AG04449 (cell line): ENCODE data around the gene SMLR1.

Experiments used
- CTCF ChIA-PET: fragments of 350-600 bp; formaldehyde crosslinking; extraction: SDS; loops from one replicate; lab custom pipeline; 2021; ENCODE audit warnings: antibody characterized with exemption; lab: Yijun Ruan, JAX
- POLR2A ChIA-PET: fragments of 400-600, 350-600 bp; formaldehyde crosslinking; extraction: SDS; loops from one replicate; lab custom pipeline; 2020; ENCODE audit warnings: antibody characterized with exemption, inconsistent platforms; lab: Yijun Ruan, JAX
- DNase-seq: peaks from one replicate; pipeline ENCODE4 v3.0.0-alpha.2; 2010; ENCODE audit warnings: low read depth, low spot score
- H3K4me3 ChIP-seq: 2 replicates; pipeline ENCODE4 v1.5.1; 2011; ENCODE audit warnings: low read depth, mild to moderate bottlenecking, control low read depth, low read length
- CTCF ChIP-seq: IDR thresholded peaks from one replicate; pipeline ENCODE4 v1.5.1; 2011; ENCODE audit warnings: mild to moderate bottlenecking, moderate library complexity, low read length, control low read depth, inconsistent platforms; ENCODE audit not compliant: insufficient read depth; ENCODE audit errors: missing control alignments

The SMLR1 gene

DNA sequence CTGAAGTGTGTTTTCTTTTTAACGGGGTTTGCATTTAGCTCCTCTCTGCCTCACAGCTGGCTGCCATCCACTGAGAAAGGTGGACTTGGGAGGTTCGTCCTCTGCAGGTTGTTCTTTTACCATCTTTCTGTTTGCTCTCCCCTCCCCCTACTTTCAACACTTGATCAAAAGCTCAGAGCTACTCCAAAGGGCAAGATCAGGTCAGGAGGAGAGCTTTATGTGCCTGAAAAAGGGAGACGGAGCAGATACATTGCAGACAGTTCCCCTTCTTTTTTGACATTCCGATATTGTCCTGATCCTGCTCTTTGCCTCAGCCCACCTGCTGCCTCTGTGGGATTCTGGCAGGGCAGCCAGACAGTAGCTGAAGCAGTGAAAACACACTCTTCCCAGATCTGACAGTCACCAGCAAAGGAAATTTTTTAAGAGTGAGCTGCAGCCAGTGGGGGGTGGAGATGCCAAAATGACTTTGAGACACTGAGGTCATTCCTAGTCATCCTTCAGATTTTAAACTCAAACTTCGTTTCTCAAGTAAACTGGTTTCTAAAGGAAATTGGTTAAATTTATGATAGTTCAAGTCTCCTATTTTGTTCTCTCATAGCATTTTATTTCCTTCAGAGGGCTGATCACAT is 26.5 kb downstream of the SMLR1 start:
- no peak for TF ChIP-seq CTCF
- no peak overlapping the region for H3K4me3 ChIP-seq
- CTCF ChIA-PET, result interaction anchor here (1.1 to 6.1 kb wide), 2 partner anchors 19 to 32 kb away, joined by 4 to 38 read pairs; no protein-coding TSS in a partner anchor
- POLR2A ChIA-PET, result no interaction called here
- DNase-seq, result no peak

DNA sequence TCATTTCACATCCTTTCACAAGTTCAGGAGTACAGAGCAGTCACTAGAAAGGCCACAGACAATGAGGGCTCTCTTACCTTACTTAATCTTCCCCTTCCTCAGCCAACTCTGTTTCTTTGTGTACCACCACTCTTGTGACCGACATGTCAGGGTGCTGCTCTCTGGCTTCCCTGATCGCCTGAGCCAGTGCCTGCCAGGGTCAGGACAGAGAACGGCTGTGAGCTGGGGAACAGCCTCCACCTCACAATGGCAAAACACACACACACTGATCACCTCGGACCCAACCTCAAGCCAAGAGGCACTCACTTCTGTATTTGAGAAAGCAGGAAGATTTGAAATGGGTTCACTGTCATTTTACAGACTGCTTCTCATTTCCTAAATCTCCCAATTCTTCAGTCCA is 30.8 kb downstream of the SMLR1 start:
- CTCF ChIA-PET, result interaction anchor here (1.8 to 6.5 kb wide), 2 partner anchors 11 to 14 kb away, joined by 5 to 58 read pairs; no protein-coding TSS in a partner anchor

DNA sequence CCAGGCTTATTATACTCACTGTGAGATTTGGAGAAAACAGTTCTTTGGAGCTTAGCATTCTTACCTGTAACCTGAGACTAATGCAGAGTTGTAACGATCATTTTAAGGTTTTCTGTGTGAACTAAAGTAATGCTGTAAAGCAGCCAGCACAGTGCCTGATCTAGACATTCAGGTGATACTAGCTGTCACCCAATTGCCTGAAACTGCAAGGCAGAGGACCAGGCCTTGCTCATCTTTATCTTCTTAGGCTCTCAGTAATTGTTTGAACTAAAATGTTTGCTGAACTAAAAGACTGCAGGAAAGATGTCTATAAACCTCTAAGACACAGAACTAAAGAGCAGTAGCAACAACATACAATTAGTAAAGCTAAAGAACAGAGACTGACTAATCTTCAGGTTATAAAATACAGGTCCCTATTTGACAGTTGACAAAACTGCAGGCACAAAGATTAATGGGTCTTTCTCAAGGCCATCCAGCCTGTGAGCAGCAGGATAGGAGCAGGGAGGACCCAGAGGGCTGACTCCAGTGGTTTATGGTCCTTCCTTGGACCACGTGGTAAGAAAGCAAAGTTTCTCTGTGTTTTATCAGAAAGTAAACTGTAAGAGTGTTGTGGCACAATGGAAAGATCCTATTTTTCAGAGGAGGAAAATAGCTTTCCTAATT is 31.4 kb downstream of the SMLR1 start:
- TF ChIP-seq CTCF, result no peak
- no peak for DNase-seq
- POLR2A ChIA-PET, result no interaction called here
- CTCF ChIA-PET, result interaction anchor here (1.8 to 6.5 kb wide), 2 partner anchors 11 to 14 kb away, joined by 5 to 58 read pairs; no protein-coding TSS in a partner anchor
- no peak overlapping the region for H3K4me3 ChIP-seq

More for the DNA sequence above, 30.8 kb downstream of the SMLR1 start:
- TF ChIP-seq CTCF, result no peak
- DNase-seq, result no peak
- no peak overlapping the region for H3K4me3 ChIP-seq
- POLR2A ChIA-PET, result no interaction called here

DNA sequence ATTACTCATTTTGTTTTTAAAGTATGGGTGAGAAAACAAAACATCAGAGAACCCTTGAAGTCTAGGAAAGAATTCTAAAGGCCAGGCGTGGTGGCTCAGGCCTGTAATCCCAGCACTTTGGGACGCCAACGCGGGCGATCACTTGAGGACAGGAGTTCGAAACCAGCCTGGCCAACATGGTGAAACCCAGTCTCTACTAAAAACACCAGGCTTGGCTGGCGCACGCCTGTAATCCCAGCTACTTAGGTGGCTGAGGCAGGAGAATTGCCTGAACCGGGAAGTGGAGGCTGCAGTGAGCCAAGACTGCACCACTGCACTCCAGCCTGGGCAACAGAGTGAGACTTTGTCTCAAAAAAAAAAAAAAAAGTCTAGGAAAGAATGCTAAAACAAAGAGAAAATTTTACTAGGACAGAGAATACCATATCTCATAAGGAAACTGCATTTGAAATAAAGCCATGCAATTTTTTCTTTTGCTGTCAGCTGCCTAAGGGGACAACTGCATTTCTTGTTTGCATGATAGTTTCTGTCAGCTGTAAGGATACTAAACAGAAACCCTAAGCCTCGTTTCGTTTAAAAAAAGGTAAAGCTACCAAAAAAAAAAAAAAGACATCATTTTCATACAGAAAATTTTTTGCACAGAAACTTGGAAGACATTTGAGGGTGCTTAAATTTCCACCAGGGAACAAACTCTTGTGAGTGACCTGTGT is 32.1 kb downstream of the SMLR1 start:
- H3K4me3 ChIP-seq, result no peak overlapping the region
- DNase-seq, result no peak
- TF ChIP-seq CTCF, result no peak
- ChIA-PET POLR2A (no interaction called here), CTCF (interaction anchor here (6.5 kb wide), 1 partner anchor 13 kb away, joined by 58 read pairs; no protein-coding TSS in a partner anchor)

DNA sequence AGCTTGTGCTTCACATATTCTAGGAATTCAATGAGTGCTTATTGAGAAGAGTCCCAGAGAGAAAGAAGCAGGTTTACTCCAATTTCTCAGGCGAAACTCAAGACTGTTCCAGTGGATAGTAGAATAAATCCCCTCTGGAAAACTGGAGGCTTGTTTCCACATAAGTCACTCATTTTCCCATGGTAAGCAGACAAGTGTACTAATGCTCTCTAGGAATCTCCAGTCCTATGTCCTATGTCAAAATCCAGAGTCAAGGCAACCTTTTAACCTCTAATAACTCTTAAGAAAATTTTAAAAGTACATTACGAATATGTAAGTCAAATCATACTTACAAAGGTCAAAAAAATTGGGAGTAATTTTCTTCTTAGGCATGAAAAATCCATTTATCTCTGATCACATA is 35.2 kb downstream of the SMLR1 start:
- POLR2A ChIA-PET, result no interaction called here

More for the DNA sequence above, 35.2 kb downstream of the SMLR1 start:
- no peak for DNase-seq
- CTCF ChIA-PET, result interaction anchor here (1.2 to 6.5 kb wide), 2 partner anchors 10 to 11 kb away, joined by 3 to 58 read pairs; no protein-coding TSS in a partner anchor
- TF ChIP-seq CTCF, result no peak
- no peak overlapping the region for H3K4me3 ChIP-seq
